Parathyroid adenoma (tissue), 2 donors: ENCODE results near the gene CHRNG.

Experiments
- H2AFZ ChIP-seq: fragments of 300-600 bp; sonication (generic); one replicate; pipeline ENCODE4 v1.7.0; 2017; ENCODE audit warnings: antibody characterized with exemption, mild to moderate bottlenecking
- H3K27ac ChIP-seq: fragments of 300-600 bp; sonication (generic); one replicate; pipeline ENCODE4 v1.7.0; 2017
- H3K27me3 ChIP-seq: fragments of 300-600 bp; sonication (generic); one replicate; pipeline ENCODE4 v1.7.0; 2017; ENCODE audit warnings: low read length; ENCODE audit not compliant: control insufficient read depth, insufficient read depth
- H3K36me3 ChIP-seq: fragments of 300-600 bp; sonication (generic); one replicate; pipeline ENCODE4 v1.7.0; 2017; ENCODE audit warnings: low read length; ENCODE audit not compliant: control insufficient read depth, insufficient read depth
- H3K4me1 ChIP-seq: fragments of 300-600 bp; sonication (generic); one replicate; pipeline ENCODE4 v1.7.0; 2017; ENCODE audit warnings: control low read depth
- H3K4me2 ChIP-seq: fragments of 300-600 bp; sonication (generic); one replicate; pipeline ENCODE4 v1.7.0; 2017; ENCODE audit warnings: low read length
- H3K4me3 ChIP-seq: fragments of 300-600 bp; sonication (generic); one replicate; pipeline ENCODE4 v1.7.0; 2017; ENCODE audit warnings: low read depth, low read length
- H3K79me2 ChIP-seq: fragments of 300-600 bp; sonication (generic); one replicate; pipeline ENCODE4 v1.7.0; 2017; ENCODE audit warnings: control low read depth
- H3K9ac ChIP-seq: fragments of 300-600 bp; sonication (generic); one replicate; pipeline ENCODE4 v1.7.0; 2017; ENCODE audit warnings: mild to moderate bottlenecking
- H3K9me3 ChIP-seq: fragments of 300-600 bp; sonication (generic); one replicate; pipeline ENCODE4 v1.7.0; 2017; ENCODE audit warnings: low read length; ENCODE audit not compliant: control insufficient read depth
- CTCF ChIP-seq: fragments of 300-600 bp; sonication (generic); IDR thresholded peaks from one replicate; pipeline ENCODE4 v1.7.0; 2017; ENCODE audit warnings: antibody characterized with exemption, mild to moderate bottlenecking
- donor health status: primary hyperparathyroidism.

The CHRNG gene

DNA sequence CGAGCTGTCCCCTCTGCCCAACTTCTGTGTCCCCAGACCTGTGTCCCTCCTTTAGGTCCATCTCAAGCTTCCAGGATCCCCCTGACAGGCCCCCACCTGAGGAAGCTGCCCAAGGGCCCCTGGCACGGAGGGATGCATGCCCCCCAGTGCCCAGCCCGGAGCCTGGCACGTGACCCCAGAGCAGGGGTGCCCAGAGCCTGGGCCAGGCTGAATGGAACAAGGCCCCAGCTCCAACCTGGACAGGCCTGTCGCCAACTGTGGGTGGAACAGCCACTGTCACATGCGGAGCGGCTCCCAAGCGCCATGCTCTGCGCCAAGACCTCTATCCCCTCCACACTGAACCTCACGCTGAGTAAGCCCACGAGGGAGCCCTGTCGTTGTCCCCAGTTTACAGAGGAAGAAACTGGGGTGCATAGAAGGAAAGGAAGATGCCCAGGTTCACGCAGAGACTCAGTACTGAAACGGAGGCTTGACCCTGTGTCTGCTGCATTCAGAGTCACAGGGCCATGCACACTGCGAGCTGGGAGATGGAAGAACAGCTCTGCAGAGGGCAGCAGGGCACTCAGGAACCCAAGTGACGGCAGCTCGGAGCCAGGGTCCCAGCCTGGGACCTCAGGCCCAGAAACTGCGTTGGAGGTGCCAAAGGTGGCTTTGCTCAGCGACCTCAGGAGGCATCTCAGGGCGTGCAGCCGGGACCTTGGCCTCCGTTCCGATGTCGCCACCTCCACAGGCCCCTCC lies 46.4 kb upstream of the CHRNG start:
- TF ChIP-seq CTCF, result no peak
- H3K4me1 ChIP-seq, result no peaks in the 10 kb centered on the region
- H3K4me2 ChIP-seq, result no peak overlapping the region
- no peaks in the 10 kb centered on the region for H3K36me3 ChIP-seq
- H3K27ac ChIP-seq, result no peak overlapping the region
- H2AFZ ChIP-seq, result no peak overlapping the region
- H3K27me3 ChIP-seq, result no peaks in the 10 kb centered on the region
- H3K9me3 ChIP-seq, result no peaks in the 10 kb centered on the region
- no peaks in the 10 kb centered on the region for H3K79me2 ChIP-seq
- H3K4me3 ChIP-seq, result no peak overlapping the region
- no peak overlapping the region for H3K9ac ChIP-seq

DNA sequence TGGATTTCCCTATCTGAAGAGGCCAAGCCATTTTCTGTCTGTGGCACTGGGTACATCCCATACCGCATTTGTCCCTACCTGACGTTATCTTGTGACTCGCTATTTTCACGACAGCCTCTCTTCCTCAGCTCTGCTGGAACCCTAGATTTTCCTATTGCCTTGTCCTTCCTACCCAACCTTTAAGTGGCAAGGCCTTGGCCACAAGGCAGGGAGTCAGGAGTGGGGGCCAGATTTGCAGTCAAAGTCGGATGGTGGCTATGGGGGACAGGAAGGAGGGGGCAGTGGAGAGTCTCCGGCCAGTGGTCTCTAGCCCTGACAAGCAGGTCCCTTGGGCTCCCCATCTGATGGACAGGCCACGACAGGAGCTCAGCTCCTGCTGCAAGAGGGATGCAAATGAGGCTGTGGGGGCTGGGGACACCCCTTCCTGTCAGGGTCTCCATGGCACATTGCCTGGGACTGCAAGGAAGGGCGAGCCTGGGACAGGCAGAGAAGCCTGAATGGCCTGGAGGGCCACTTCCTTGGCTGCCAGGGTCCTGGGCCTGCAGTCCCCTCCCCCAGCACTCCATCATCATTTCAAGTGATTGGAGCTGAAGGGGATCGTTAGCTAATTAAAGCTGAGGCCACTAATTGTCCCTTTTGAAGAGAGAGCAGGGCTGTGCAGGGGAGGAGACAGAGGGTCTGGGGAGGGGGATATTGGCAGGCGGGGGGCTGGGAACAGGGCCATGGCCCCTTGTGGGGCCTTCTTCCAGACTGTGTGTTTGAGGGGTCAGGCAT lies 45.6 kb upstream of the CHRNG start:
- H3K9ac ChIP-seq, result no peak overlapping the region
- H3K36me3 ChIP-seq, result no peaks in the 10 kb centered on the region
- no peaks in the 10 kb centered on the region for H3K27me3 ChIP-seq
- no peaks in the 10 kb centered on the region for H3K79me2 ChIP-seq
- no peak overlapping the region for H3K4me3 ChIP-seq
- H2AFZ ChIP-seq, result no peak overlapping the region
- no peak for TF ChIP-seq CTCF
- H3K27ac ChIP-seq, result no peak overlapping the region
- H3K9me3 ChIP-seq, result no peaks in the 10 kb centered on the region
- no peaks in the 10 kb centered on the region for H3K4me1 ChIP-seq
- no peak overlapping the region for H3K4me2 ChIP-seq

DNA sequence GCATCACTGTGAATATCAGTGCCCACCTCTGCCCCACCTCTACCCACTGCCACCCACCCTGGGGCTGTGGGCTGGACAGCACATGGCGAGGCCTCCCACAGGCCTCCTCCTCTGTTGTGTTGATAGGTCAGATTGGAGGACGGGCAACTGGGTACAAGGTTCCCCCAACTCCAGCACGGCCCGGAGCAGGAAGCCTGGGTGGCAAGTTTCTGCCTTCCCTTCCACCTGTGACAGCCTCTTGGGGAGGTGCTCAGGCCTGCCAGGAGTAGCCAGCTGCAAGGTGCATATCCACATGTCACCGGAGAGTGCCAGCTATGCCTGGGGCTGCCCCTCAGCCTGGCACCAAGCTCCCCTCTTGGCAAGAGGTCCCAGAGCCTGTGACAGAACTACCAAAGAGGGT lies 45.0 kb upstream of the CHRNG start:
- H3K27ac ChIP-seq, result no peak overlapping the region
- H3K9ac ChIP-seq, result no peak overlapping the region
- no peaks in the 10 kb centered on the region for H3K9me3 ChIP-seq
- no peaks in the 10 kb centered on the region for H3K4me1 ChIP-seq
- no peak for TF ChIP-seq CTCF
- H3K79me2 ChIP-seq, result no peaks in the 10 kb centered on the region
- no peak overlapping the region for H2AFZ ChIP-seq
- H3K36me3 ChIP-seq, result no peaks in the 10 kb centered on the region
- H3K4me3 ChIP-seq, result no peak overlapping the region
- H3K27me3 ChIP-seq, result no peaks in the 10 kb centered on the region
- H3K4me2 ChIP-seq, result no peak overlapping the region

- Histone ChIP-seq H3K79me2 (no peaks in the 10 kb centered on the region), H3K4me3 (no peak overlapping the region), H3K9ac (no peak overlapping the region), H3K27me3 (no peaks in the 10 kb centered on the region), H3K4me1 (no peaks in the 10 kb centered on the region), H3K27ac (no peak overlapping the region), H3K36me3 (no peaks in the 10 kb centered on the region), H2AFZ (no peak overlapping the region), H3K9me3 (no peaks in the 10 kb centered on the region), H3K4me2 (no peak overlapping the region)
- no peak for TF ChIP-seq CTCF
Observed at GRCh38 chr2:232495292-232495691, 44.2 kb upstream of the CHRNG start.
